NT2/D1 (cell line): ENCODE measurements around the gene GCSAM.

Source experiments
- SUZ12 ChIP-seq: IDR thresholded peaks from 2 replicates; pipeline ENCODE4 v1.6.1; 2011; ENCODE audit not compliant: insufficient read length, insufficient read depth; ENCODE audit errors: extremely low read depth
- YY1 ChIP-seq: IDR thresholded peaks from 2 replicates; pipeline ENCODE4 v1.6.1; 2011; ENCODE audit not compliant: insufficient read length, insufficient read depth
- ZNF274 ChIP-seq: IDR thresholded peaks from 2 replicates; pipeline ENCODE4 v1.6.1; 2011; ENCODE audit warnings: mild to moderate bottlenecking, low read depth, low read length

DNA sequence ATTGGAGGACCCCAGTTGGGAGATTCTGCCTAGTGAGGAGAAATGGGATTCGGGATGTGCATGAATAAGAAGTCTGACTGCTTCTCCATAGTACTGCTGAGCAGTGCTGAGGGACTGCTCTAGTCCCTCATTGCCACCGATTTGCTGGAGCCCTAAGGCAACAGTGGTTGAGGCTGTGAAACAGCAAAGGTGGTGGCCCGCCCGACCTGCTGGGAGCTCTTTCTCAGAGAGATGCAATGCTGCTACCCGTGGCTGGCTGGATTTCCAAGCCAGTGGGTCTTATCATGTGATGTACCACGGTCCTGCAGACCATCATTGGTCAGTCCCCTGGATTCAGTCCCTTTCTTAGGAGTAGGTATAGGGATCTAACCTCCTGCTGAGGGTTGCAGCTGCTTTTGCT lies 42.6 kb upstream of the GCSAM start:
- TF ChIP-seq SUZ12: no peak
- no peak for TF ChIP-seq ZNF274
- no peak for TF ChIP-seq YY1
